Keratinocyte (primary cell): ENCODE data around the gene ATP6V1C2. TPM values are rescaled to one million over a fixed set of nuclear protein-coding genes. Genes with fewer than 3 reads are reported as not detected.

Experiments used
- DNase-seq: peaks from one replicate; pipeline ENCODE4 v3.0.0-alpha.2; 2011; ENCODE audit warnings: low read depth, missing footprints, low spot score
- FAIRE-seq: peaks from 2 replicates; lab custom pipeline; 2011; peaks lifted over from hg19 to GRCh38; lab: Jason Lieb, UNC
- H2AFZ ChIP-seq: 2 replicates; pipeline ENCODE4 v1.6.0; 2012; ENCODE audit warnings: low read length, control low read depth, inconsistent platforms; ENCODE audit not compliant: control insufficient read depth
- H3K27ac ChIP-seq: 2 replicates; pipeline ENCODE4 v1.5.1; 2011; ENCODE audit warnings: low read length; ENCODE audit not compliant: control insufficient read depth, insufficient read depth
- H3K27me3 ChIP-seq: 3 replicates; pipeline ENCODE4 v1.6.0; 2011; ENCODE audit warnings: low read length; ENCODE audit not compliant: control insufficient read depth, insufficient read depth; ENCODE audit errors: extremely low read depth
- H3K36me3 ChIP-seq, 2 experiments: 2 replicates in 1 of 2; 3 replicates in 1 of 2; pipeline ENCODE4 v1.5.1; 2011; ENCODE audit warnings: low read length in 2 of 2, mild to moderate bottlenecking in 1 of 2; ENCODE audit not compliant: control insufficient read depth in 2 of 2, insufficient read depth in 2 of 2; ENCODE audit errors: extremely low read depth in 1 of 2
- H3K4me1 ChIP-seq: 3 replicates; pipeline ENCODE4 v1.5.1; 2011; ENCODE audit warnings: low read length; ENCODE audit not compliant: control insufficient read depth, insufficient read depth; ENCODE audit errors: extremely low read depth
- H3K4me2 ChIP-seq: 3 replicates; pipeline ENCODE4 v1.6.0; 2011; ENCODE audit warnings: low read depth, low read length; ENCODE audit not compliant: control insufficient read depth, insufficient read depth; ENCODE audit errors: extremely low read depth
- H3K4me3 ChIP-seq, 3 experiments: fragments of 200-600 bp in 1 of 3; sonication (generic) in 1 of 3; 2 replicates in 2 of 3; 3 replicates in 1 of 3; pipeline ENCODE4 v1.5.1; 2011 to 2016; ENCODE audit warnings: low read length in 3 of 3, mild to moderate bottlenecking in 3 of 3, control low read depth in 2 of 3, inconsistent platforms in 1 of 3, low read depth in 1 of 3, mixed read lengths in 1 of 3, mixed run types in 1 of 3, moderate library complexity in 1 of 3; ENCODE audit not compliant: control insufficient read depth in 2 of 3, insufficient read depth in 2 of 3; ENCODE audit errors: extremely low read depth in 1 of 3
- H3K79me2 ChIP-seq: 2 replicates; pipeline ENCODE4 v1.6.0; 2012; ENCODE audit warnings: low read length; ENCODE audit not compliant: control insufficient read depth, insufficient read depth
- H3K9ac ChIP-seq: 3 replicates; pipeline ENCODE4 v1.6.0; 2011; ENCODE audit warnings: low read length; ENCODE audit not compliant: control insufficient read depth, insufficient read depth; ENCODE audit errors: extremely low read depth
- H3K9me1 ChIP-seq: 3 replicates; pipeline ENCODE4 v1.6.0; 2011; ENCODE audit warnings: low read length; ENCODE audit not compliant: control insufficient read depth, insufficient read depth; ENCODE audit errors: extremely low read depth
- H3K9me3 ChIP-seq: 2 replicates; pipeline ENCODE4 v1.5.1; 2012; ENCODE audit warnings: low read depth, low read length; ENCODE audit not compliant: control insufficient read depth
- H4K20me1 ChIP-seq: 3 replicates; pipeline ENCODE4 v1.6.0; 2011; ENCODE audit warnings: low read length; ENCODE audit not compliant: control insufficient read depth, insufficient read depth; ENCODE audit errors: extremely low read depth
- EZH2 ChIP-seq: IDR thresholded peaks from one replicate; pipeline ENCODE4 v1.6.1; 2012; ENCODE audit warnings: inconsistent platforms, mild to moderate bottlenecking, low read length, moderate library complexity
- dilution Hi-C: fragments of 300-500 bp; cut with MboI; formaldehyde crosslinking; loops from one replicate; pipeline ENCODE4 v1.7.0; 2020; ENCODE audit warnings: low sequenced_read_pairs; ENCODE audit not compliant: extremely low pct_ligation_motif_present
- polyA plus RNA-seq, 5 experiments: library from polyadenylated mRNA; depleted of rRNA in 3 of 5; stranded (reverse) in 3 of 5; stranded (forward) in 1 of 5; unstranded in 1 of 5; fragments of >200 nt; gene quantifications; 1 replicate in 1 of 5; 2 replicates in 3 of 5; 3 replicates in 1 of 5; pipeline versions ENCODE4 v1.2.1 to v1.2.3, GENCODE V29; 2011 to 2012; ENCODE audit warnings: missing spikeins in 2 of 5, low read depth in 1 of 5, low replicate concordance in 1 of 5
- TF ChIP-seq, protein P1 (sequence below), 3 experiments: IDR thresholded peaks in 1 of 3; conservative IDR thresholded peaks in 1 of 3; optimal IDR thresholded peaks in 1 of 3; 2 replicates in 2 of 3; 3 replicates in 1 of 3; pipeline versions ENCODE3 to v1.5.1; 2011; ENCODE audit warnings: low read length in 3 of 3, mild to moderate bottlenecking in 3 of 3, moderate library complexity in 2 of 3, control low read depth in 1 of 3, inconsistent platforms in 1 of 3; ENCODE audit not compliant: insufficient read depth in 2 of 3; ENCODE audit errors: extremely low read depth in 1 of 3

Gene ATP6V1C2
- polyA plus RNA-seq, 1 donor (not counting 4 experiments of a cell fraction or from before 2014, with no cell fraction given): 0.55 TPM

DNA sequence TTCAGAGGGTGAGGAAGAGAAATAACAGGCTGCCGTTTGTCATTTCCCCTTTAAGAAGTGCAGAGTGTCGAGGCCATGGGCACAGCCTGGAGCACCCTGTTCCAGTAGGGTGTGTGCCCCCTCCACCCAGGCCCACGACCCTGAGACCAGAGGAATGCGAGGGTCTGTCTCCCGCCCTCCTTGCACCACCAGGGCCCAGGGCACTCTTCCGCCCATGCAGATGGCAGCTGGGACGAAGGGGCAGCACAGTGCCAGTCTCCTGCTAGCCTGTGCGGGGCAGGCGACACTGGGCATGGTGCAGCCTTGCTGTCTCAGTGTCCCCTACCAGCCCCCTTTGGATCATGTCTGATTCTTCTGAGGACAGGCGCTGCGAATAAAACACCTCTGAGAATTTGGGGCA lies 106.9 kb downstream of the ATP6V1C2 start:
- no peaks in the 10 kb centered on the region for H3K4me1 ChIP-seq
- no peak for TF ChIP-seq EZH2
- TF ChIP-seq, protein P1, sequence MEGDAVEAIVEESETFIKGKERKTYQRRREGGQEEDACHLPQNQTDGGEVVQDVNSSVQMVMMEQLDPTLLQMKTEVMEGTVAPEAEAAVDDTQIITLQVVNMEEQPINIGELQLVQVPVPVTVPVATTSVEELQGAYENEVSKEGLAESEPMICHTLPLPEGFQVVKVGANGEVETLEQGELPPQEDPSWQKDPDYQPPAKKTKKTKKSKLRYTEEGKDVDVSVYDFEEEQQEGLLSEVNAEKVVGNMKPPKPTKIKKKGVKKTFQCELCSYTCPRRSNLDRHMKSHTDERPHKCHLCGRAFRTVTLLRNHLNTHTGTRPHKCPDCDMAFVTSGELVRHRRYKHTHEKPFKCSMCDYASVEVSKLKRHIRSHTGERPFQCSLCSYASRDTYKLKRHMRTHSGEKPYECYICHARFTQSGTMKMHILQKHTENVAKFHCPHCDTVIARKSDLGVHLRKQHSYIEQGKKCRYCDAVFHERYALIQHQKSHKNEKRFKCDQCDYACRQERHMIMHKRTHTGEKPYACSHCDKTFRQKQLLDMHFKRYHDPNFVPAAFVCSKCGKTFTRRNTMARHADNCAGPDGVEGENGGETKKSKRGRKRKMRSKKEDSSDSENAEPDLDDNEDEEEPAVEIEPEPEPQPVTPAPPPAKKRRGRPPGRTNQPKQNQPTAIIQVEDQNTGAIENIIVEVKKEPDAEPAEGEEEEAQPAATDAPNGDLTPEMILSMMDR (optimal IDR thresholded peaks at IDR 0.05 in 1 of 3, IDR thresholded peaks at IDR 0.05 in 1 of 3, conservative IDR thresholded peaks at IDR 0.05 in 1 of 3; ENCODE audit: extremely low read depth in 1 of 3, insufficient read depth in 2 of 3, low read length in 3 of 3): no peak
- no peak overlapping the region for H3K4me2 ChIP-seq
- H4K20me1 ChIP-seq: no peaks in the 10 kb centered on the region
- H3K36me3 ChIP-seq: no peaks in the 10 kb centered on the region
- H3K9ac ChIP-seq: no peak overlapping the region
- DNase-seq (no peak), FAIRE-seq (no peak)
- no peaks in the 10 kb centered on the region for H3K9me3 ChIP-seq
- peaks cover 5% of the 10 kb centered on the region for H3K27me3 ChIP-seq
- H3K4me3 ChIP-seq: no peak overlapping the region
- no peaks in the 10 kb centered on the region for H3K9me1 ChIP-seq
- H3K79me2 ChIP-seq: no peaks in the 10 kb centered on the region
- H3K27ac ChIP-seq: no peak overlapping the region
- H2AFZ ChIP-seq: no peak overlapping the region
- dilution Hi-C loops: no loop called here

DNA sequence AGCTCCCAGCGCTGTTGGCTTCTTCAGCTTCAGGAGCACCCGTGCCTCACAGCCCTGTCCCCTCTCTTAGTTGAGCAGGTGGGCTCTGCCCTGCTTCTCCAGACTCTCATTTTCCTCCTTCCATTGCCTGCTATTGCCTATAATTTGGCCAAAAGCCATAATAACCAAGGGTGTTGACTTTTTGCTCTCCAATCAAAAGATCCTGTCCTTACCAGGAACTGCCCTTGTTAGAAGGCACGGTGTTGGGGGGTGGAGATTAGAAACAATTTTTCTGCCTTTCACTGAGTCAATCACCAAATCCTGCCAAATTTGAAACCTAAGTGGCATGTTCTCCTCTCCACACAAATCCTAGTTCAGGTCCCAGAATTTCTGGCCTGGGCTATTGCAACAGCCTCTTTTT lies 107.9 kb downstream of the ATP6V1C2 start:
- no peak for FAIRE-seq
- no peaks in the 10 kb centered on the region for H3K79me2 ChIP-seq
- no peak overlapping the region for H3K27ac ChIP-seq
- DNase-seq: no peak
- H3K4me1 ChIP-seq: no peaks in the 10 kb centered on the region
- H3K36me3 ChIP-seq: no peaks in the 10 kb centered on the region
- no peak overlapping the region for H3K9ac ChIP-seq
- no peak overlapping the region for H2AFZ ChIP-seq
- peaks cover 5% of the 10 kb centered on the region for H3K27me3 ChIP-seq
- no peaks in the 10 kb centered on the region for H4K20me1 ChIP-seq
- no peaks in the 10 kb centered on the region for H3K9me1 ChIP-seq
- dilution Hi-C loops: no loop called here
- H3K9me3 ChIP-seq: no peaks in the 10 kb centered on the region
- no peak overlapping the region for H3K4me3 ChIP-seq
- TF ChIP-seq EZH2: no peak
- TF ChIP-seq, protein P1 (optimal IDR thresholded peaks at IDR 0.05 in 1 of 3, IDR thresholded peaks at IDR 0.05 in 1 of 3, conservative IDR thresholded peaks at IDR 0.05 in 1 of 3; ENCODE audit: extremely low read depth in 1 of 3, insufficient read depth in 2 of 3, low read length in 3 of 3): no peak
- no peak overlapping the region for H3K4me2 ChIP-seq
